HG03039 (cell line): ENCODE measurements around the gene TRABD2A.

Experiments used
- ATAC-seq: cut with Tn5 transposase; IDR thresholded peaks from one replicate; pipeline ENCODE4 v1.9.1; 2021; ENCODE audit warnings: mild to moderate bottlenecking, moderate library complexity; ENCODE audit not compliant: unreplicated experiment

The TRABD2A gene

GRCh38 chr2:84855731-84856130 lies 25.2 kb downstream of the TRABD2A start:
- ATAC-seq, result no peak

DNA sequence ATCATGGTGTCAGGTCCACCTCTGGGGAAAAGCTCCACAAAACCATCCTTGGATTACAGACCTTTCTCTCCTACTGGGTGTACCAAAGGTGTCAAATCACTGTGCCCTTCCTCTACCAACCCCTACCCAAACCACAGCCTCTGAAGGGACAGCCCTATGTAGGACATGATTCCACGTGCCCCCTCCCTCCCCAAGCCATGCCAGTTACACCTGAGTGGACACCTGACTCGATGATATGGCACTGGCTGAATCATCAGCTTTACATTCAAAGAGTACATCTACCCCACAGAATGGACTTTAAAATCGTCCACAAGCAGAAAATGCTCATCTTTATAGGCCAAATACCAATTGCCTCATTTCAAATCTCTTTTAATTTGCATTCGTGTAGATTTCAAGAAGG lies 26.0 kb downstream of the TRABD2A start:
- ATAC-seq, result no peak

- ATAC-seq, result no peak
Measured at GRCh38 chr2:84851876-84852275, 29.0 kb downstream of the TRABD2A start.

DNA sequence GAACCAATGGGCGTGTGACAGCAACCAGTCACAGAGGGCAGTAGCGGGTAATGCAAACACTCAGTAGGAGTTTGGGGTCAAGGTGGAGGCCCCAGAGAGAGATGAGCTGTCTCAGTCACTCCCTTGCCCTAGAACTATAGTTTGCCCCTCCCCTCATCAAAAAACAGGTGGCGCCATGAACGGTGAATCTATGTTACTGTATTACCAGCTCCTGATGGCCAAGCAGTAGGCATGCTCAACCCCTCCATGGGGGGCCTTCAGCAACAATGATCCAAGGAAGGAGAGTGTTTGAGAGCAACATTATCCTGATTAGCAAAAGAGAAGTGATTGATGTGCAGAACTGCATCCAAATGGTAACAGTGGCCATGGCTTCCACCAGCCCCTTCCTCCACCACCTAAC lies 30.4 kb downstream of the TRABD2A start:
- ATAC-seq, result no peak

DNA sequence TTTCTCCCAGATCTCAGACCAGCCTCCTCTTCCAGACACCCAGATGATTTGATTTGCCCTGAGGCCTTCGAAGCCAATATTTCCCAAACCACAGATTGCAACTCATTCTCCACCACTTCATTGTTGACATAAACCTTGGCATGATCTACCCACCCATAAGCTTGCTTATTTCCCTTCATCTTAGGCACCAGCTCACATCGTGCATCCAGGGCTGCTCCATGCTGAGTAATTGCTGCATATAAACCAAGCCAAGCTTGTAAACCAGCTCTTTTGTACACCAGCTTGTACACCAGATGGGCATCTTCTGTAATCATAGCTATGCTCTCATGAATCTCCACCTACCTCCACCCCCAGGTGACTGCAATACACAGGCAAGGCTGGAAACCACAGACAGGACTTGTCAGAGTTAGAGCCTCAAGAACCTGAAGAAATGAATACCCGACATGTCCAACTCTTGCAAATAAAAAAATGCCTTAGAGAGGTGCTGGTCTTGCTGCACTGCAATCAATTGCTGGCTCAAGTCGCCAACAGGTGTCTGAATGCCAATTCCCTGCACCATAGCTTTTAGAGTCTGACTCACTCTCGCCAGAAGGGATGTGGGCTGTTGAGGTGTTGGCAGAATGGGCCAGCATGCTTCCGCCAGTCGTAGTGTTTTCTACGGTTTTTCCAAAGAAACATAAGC lies 31.5 kb downstream of the TRABD2A start:
- ATAC-seq, result no peak

GRCh38 chr2:84847326-84848050 lies 33.4 kb downstream of the TRABD2A start:
- no peak for ATAC-seq

- ATAC-seq, result no peak
Measured at GRCh38 chr2:84846741-84847142, 34.1 kb downstream of the TRABD2A start.

GRCh38 chr2:84846041-84846663 lies 34.7 kb downstream of the TRABD2A start:
- no peak for ATAC-seq

DNA sequence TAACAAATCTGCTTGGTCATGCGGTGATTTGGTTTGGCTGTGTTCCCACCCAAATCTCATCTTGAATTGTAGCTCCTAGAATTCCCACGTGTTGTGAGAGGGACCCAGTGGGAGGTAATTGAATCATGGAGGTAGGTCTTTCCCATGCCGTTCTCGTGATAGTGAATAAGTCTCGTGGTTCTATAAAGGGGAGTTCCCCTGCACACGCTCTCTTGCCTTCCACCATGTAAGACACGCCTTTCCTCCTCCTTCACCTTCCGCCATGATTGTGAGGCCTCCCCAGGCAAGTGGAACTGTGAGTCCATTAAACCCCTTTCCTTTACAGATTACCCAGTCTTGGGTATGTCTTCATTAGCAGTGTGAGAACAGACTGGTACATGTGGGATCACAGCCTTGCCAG lies 36.7 kb downstream of the TRABD2A start:
- no peak for ATAC-seq

- ATAC-seq, result no peak
Measured at GRCh38 chr2:84841577-84841976, 39.3 kb downstream of the TRABD2A start.

DNA sequence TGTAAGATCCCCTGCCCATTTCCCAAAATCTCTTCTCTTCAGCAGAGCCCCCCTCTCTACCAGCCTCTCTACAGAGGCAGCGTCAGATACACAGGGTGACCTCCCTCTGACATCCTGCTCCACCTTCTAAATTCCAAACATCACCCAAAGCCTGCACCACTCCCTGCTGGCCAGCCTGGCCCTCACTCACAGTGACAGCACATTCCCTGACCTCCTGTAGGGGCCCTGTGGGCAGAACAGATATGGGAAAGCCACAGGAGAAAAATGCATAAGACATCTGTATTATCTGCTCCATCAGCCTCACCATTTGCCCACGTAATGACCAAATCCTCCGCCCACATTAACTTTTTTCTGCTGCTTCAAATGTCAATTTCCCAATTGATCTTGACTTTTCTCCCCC lies 40.6 kb downstream of the TRABD2A start:
- ATAC-seq, result no peak

DNA sequence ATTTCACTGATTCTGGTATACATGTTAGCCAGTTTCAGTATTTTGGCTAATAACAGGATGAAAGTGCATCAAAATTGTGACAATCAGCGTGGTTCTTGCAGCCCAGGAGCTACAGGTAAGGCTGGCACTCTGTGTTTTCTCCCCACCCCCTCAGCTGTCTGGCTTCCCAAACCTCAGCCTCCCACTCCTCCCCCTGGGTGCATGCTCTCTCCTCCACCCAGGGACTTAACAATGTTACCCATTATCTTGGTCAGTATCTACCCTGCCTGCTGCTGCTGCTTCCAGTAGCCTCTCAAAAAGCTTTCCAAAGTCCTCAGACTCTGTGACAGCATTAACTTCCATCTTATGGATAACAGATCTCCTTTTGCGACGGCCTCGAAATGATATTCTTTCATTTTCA lies 41.0 kb downstream of the TRABD2A start:
- ATAC-seq, result no peak

DNA sequence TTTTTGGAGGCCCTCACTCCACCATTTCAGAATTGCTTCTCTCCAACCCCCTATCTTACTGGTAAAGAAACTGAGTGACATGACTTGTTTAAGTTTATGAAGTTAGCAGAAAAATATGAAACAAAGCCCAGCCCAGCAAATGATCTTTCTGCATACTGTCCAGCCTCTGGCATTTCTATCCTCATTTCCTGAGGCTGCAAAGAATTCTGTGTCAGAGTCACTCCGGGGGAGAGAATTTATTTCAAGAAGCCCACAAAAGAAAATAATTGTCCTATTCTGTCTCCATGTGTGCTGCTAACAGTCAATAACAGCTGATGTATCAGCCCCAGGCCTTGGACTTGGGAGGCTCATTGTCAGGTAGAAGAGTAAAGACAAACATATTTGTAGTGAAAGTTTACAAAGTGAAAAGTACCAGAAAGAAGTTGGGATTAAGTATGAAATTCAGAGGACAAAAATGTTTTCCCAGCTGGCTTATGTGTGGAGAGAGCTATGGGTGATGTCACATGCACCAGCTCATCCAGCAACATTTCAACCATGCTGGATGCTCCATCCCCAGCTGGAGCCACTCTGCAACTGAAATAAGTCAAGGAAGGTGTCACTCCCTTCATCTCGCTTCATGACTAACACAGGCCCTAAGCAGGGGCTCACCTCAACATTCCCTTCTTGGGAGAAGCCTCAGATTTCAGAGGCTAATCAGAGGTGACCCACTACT lies 42.3 kb downstream of the TRABD2A start:
- no peak for ATAC-seq

- no peak for ATAC-seq
Measured at GRCh38 chr2:84836215-84836614, 44.7 kb downstream of the TRABD2A start.

DNA sequence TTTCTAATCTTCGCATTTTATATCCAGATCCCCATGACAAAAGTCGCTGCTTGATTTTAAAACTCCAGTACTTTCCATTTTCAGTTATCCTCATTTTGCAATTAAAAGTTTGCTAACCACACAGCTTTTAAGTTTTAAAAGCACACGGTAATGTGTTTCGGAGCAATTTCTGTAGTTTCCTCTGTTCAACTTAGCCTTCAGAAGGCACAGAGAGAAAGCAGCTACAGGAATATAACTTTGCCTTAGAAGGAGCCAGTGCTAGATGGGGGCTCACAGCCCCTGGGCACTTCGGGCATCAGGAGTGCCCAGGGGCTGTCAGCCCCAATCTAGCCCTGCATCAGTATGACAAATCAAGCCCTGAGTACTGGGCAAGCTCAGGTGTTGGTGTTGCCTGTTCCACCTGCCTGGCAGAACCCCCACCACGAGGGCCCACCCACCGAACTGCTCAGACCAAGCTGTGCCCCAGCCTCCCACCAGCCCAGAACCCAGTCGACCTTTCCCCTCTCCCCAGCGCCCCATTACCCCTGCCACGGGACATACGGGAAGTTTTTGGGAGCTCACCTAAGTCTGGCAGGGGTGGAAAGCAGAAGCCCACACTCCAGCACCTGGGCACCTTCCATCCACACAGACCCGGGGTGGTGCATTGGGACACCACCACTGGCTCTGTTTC lies 47.3 kb downstream of the TRABD2A start:
- no peak for ATAC-seq

DNA sequence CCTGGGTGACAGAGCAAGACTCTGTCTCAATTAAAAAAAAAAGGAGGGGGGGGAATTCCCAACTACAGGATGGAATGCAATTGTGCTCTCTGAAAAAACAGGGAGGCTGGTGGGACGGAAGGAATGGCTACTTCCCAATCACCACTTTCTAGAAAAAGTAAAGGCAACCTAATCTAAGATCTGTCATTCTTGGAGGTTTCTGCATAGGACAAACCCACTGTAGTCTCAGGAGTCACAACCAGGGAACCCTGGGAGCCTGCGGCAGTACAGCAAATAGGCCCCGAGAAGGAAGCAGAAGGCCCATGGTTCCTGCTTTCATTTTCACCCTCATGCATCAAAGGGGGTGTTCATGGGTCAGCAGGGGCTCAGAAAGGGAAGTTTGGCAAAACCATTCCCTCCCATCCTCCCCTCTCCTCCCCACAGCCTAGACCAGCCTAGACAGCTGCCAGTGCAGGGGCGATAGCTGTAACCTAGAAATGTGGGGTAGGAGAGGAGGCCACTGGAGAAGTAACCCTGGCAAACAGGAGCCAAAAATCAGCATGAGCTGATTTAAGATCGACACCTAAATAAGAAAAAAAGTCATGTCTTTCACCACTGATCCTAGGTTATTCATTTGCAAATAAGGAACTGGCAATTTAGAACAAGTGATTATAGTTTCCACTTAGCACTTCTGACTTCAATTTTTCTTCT lies 48.0 kb downstream of the TRABD2A start:
- no peak for ATAC-seq

- no peak for ATAC-seq
Measured at GRCh38 chr2:84830758-84831500, 50.0 kb downstream of the TRABD2A start.

- ATAC-seq, result no peak
Measured at GRCh38 chr2:84830095-84830494, 50.8 kb downstream of the TRABD2A start.

- ATAC-seq, result no peak
Measured at GRCh38 chr2:84829693-84830092, 51.2 kb downstream of the TRABD2A start.
